DOHH2 (cell line): ENCODE data around the gene HOTAIR.

Source experiments
- H3F3A ChIP-seq: fragments of 200-600 bp; sonication (generic), shearing (Covaris generic); 2 replicates; pipeline ENCODE4 v1.6.0; 2016; ENCODE audit warnings: antibody characterized with exemption, mild to moderate bottlenecking; ENCODE audit not compliant: control insufficient read depth, insufficient read depth
- H3K27ac ChIP-seq: fragments of 200-600 bp; sonication (generic); 2 replicates; pipeline ENCODE4 v1.5.1; 2014; ENCODE audit warnings: low read depth, mild to moderate bottlenecking, low read length, moderate library complexity
- H3K27me3 ChIP-seq: fragments of 200-600 bp; sonication (generic); 2 replicates; pipeline ENCODE4 v1.6.1; 2014; ENCODE audit warnings: mild to moderate bottlenecking, low read length, mixed read lengths; ENCODE audit not compliant: control insufficient read depth
- H3K36me3 ChIP-seq: fragments of 200-600 bp; sonication (generic); 2 replicates; pipeline ENCODE4 v1.6.1; 2014; ENCODE audit warnings: mild to moderate bottlenecking, low read length, moderate library complexity, mixed read lengths; ENCODE audit not compliant: control insufficient read depth
- H3K4me1 ChIP-seq: fragments of 200-600 bp; sonication (generic); 2 replicates; pipeline ENCODE4 v1.6.1; 2014; ENCODE audit warnings: mild to moderate bottlenecking, low read length, mixed read lengths; ENCODE audit not compliant: control insufficient read depth
- H3K4me2 ChIP-seq: fragments of 200-600 bp; sonication (generic); 2 replicates; pipeline ENCODE4 v1.6.0; 2014; ENCODE audit warnings: mild to moderate bottlenecking, low read length, moderate library complexity
- H3K4me3 ChIP-seq: fragments of 200-600 bp; sonication (generic); 2 replicates; pipeline ENCODE4 v1.5.1; 2014; ENCODE audit warnings: mild to moderate bottlenecking, low read length, mixed read lengths
- H3K79me2 ChIP-seq: fragments of 200-600 bp; sonication (generic); 2 replicates; pipeline ENCODE4 v1.6.1; 2014; ENCODE audit warnings: mild to moderate bottlenecking, low read length, mixed read lengths; ENCODE audit not compliant: control insufficient read depth
- H3K9me2 ChIP-seq: fragments of 200-600 bp; sonication (generic); replicated peaks from 2 replicates; pipeline ENCODE4 v1.6.1; 2014; ENCODE audit warnings: mild to moderate bottlenecking, low read length, mixed read lengths; ENCODE audit not compliant: control insufficient read depth
- H3K9me3 ChIP-seq: fragments of 200-600 bp; sonication (generic); 2 replicates; pipeline ENCODE4 v1.6.1; 2014; ENCODE audit warnings: antibody characterized with exemption, low read length, mixed read lengths; ENCODE audit not compliant: control insufficient read depth, insufficient read depth
- H4K20me1 ChIP-seq: fragments of 200-600 bp; sonication (generic); 2 replicates; pipeline ENCODE4 v1.6.0; 2014; ENCODE audit warnings: low read depth, mild to moderate bottlenecking, antibody characterized with exemption, low read length, moderate library complexity; ENCODE audit not compliant: control insufficient read depth, insufficient read depth
- CTCF ChIP-seq: fragments of 200-600 bp; sonication (generic); IDR thresholded peaks from one replicate; pipeline ENCODE4 v1.5.1; 2014; ENCODE audit warnings: antibody characterized with exemption, mild to moderate bottlenecking, low read depth, low read length; ENCODE audit not compliant: poor library complexity, severe bottlenecking
- EZH2phosphoT487 ChIP-seq: fragments of 200-600 bp; sonication (generic); IDR thresholded peaks from 2 replicates; pipeline ENCODE4 v1.6.1; 2017; ENCODE audit warnings: borderline replicate concordance, mild to moderate bottlenecking, antibody characterized with exemption, low read length, moderate library complexity, mixed read lengths

Gene HOTAIR

DNA sequence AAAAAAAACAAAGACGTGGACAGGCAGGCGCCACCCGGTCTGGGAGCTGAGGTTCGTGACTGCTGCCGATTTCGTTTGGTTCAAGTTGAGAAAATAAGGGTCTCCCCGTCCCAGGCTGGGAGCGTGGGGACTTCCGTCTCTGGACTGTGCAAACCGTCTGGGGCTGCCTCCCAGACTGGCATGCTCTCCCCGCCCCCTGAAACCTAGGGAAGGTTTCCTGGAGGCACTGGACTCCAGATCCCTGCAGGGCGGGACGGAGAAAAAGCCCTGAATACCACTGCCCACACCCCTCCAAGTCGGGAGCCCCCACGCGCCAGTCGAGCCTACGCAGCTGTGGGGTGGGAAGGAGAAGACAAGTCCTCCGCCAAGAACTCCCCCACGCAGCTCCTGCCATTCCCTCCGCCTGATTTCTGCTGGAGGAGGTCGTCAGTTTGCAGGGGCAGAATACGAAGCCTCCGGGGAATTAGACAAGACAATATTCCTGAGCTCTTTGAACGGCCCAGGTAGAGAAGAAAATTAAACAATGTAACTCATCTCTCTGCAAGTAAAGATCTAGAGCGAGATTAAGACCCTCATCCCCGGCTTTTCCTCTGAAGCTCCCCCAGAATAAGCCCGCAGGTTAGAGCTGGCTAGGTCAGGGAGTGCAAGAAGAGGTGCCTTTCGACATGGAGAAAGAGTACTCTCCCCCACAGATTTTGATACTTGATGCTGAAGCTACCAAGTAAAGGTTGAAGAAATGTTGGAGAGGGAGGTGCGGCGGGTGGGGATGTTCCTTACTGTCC, 46.5 kb downstream of the HOTAIR start:
- H3K9me2 ChIP-seq = no peaks in the 10 kb centered on the region
- H3K36me3 ChIP-seq = no peaks in the 10 kb centered on the region
- no peaks in the 10 kb centered on the region for H3F3A ChIP-seq
- no peaks in the 10 kb centered on the region for H3K79me2 ChIP-seq
- H3K27me3 ChIP-seq = peaks cover 74% of the 10 kb centered on the region
- no peaks in the 10 kb centered on the region for H3K9me3 ChIP-seq
- no peak overlapping the region for H3K4me2 ChIP-seq
- H3K4me1 ChIP-seq = no peaks in the 10 kb centered on the region
- no peak overlapping the region for H3K27ac ChIP-seq
- no peak overlapping the region for H3K4me3 ChIP-seq
- TF ChIP-seq EZH2phosphoT487 (0 out of 2 replicates have a peak, but pooled peaks have one; percentile 50), CTCF (no peak)
- no peaks in the 10 kb centered on the region for H4K20me1 ChIP-seq

DNA sequence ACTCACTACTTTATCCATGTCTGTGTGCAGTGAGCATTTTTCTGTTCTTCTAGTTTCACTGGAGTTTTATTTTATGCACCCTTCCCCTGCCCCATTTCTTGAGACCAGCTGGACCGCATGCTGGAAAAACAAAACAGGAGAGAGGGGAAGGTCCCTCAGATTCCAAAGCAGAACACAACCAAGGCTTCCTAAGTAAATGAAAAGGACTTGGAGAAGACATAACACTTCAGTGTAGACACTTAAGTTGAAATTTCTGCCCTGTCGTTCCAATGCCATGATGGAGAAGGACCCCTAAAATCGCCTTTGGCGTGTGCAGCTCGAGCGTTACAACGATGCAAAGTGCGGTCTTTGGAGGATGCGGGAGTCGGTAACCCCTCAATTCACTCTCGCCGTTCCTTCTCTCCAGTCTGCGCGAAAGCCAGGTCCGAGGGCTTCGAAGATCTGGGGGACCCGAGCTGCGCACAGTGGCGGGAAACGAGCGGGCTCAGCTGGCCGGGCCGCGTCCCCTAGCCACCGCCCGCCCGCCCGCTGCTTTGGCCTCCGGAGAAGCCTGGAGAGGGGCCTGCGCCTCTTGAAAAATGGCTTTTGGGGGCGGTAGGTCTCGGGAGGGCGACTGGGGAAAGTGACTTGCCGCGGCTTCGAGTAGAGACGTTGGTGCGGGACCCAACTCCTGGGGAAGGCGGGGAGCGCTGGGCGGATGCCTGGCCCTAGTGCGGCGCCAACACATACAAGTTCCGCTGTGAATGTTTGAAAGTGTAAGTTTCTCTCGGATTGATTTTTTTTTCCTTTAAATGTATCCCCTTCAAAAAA, 47.3 kb downstream of the HOTAIR start:
- H4K20me1 ChIP-seq = no peaks in the 10 kb centered on the region
- H3F3A ChIP-seq = no peaks in the 10 kb centered on the region
- no peaks in the 10 kb centered on the region for H3K79me2 ChIP-seq
- TF ChIP-seq EZH2phosphoT487 (no peak), CTCF (no peak)
- no peak overlapping the region for H3K4me2 ChIP-seq
- H3K9me3 ChIP-seq = no peaks in the 10 kb centered on the region
- H3K27me3 ChIP-seq = peaks cover 72% of the 10 kb centered on the region
- H3K4me1 ChIP-seq = no peaks in the 10 kb centered on the region
- no peak overlapping the region for H3K27ac ChIP-seq
- H3K4me3 ChIP-seq = no peak overlapping the region
- H3K36me3 ChIP-seq = no peaks in the 10 kb centered on the region
- no peaks in the 10 kb centered on the region for H3K9me2 ChIP-seq

GRCh38 chr12:53924521-53925405, 50.0 kb downstream of the HOTAIR start:
- Histone ChIP-seq H3K36me3 (no peaks in the 10 kb centered on the region), H3K4me2 (no peak overlapping the region), H3K27ac (no peak overlapping the region), H3K4me1 (no peaks in the 10 kb centered on the region), H3K9me2 (no peaks in the 10 kb centered on the region), H3K27me3 (peaks cover 76% of the 10 kb centered on the region), H3K4me3 (no peak overlapping the region), H3K9me3 (no peaks in the 10 kb centered on the region), H4K20me1 (no peaks in the 10 kb centered on the region), H3K79me2 (no peaks in the 10 kb centered on the region), H3F3A (no peaks in the 10 kb centered on the region)
- TF ChIP-seq CTCF (no peak), EZH2phosphoT487 (no peak)
